Epithelial cell of esophagus (primary cell): ENCODE results near the gene DLGAP3.

Experiments used
- DNase-seq: peaks from one replicate; pipeline ENCODE4 v3.0.0; 2010; ENCODE audit warnings: low read depth
- H3K4me3 ChIP-seq: 2 replicates; pipeline ENCODE4 v1.5.1; 2011; ENCODE audit warnings: mild to moderate bottlenecking, low read length, control low read depth
- TF ChIP-seq, protein P1 (sequence below): IDR thresholded peaks from 2 replicates; pipeline ENCODE4 v1.5.1; 2011; ENCODE audit warnings: low read depth, mild to moderate bottlenecking, low read length, control low read depth, inconsistent platforms; ENCODE audit not compliant: insufficient read depth; ENCODE audit errors: missing control alignments

DLGAP3 gene

DNA sequence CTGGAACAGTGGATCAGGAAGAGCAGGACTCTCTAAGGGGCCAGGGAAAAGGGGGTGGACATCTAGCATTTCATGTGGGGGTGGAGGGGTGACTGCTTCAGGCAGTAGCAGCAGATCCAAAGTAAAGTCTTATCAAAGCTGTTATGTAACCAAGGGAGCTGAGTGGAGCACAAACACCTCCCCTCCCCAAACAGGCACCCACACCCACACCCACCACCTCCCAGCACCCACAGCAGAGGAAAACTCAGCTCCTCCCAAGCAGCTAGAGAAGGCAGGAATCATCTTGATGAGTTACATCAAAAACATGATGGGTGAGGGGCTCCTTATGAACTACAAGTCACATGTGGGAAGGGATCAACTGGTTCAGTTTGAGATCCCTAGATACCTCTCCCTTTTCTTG lies 6.0 kb downstream of the DLGAP3 start:
- H3K4me3 ChIP-seq = no peak overlapping the region
- DNase-seq = no peak
- TF ChIP-seq, protein P1, sequence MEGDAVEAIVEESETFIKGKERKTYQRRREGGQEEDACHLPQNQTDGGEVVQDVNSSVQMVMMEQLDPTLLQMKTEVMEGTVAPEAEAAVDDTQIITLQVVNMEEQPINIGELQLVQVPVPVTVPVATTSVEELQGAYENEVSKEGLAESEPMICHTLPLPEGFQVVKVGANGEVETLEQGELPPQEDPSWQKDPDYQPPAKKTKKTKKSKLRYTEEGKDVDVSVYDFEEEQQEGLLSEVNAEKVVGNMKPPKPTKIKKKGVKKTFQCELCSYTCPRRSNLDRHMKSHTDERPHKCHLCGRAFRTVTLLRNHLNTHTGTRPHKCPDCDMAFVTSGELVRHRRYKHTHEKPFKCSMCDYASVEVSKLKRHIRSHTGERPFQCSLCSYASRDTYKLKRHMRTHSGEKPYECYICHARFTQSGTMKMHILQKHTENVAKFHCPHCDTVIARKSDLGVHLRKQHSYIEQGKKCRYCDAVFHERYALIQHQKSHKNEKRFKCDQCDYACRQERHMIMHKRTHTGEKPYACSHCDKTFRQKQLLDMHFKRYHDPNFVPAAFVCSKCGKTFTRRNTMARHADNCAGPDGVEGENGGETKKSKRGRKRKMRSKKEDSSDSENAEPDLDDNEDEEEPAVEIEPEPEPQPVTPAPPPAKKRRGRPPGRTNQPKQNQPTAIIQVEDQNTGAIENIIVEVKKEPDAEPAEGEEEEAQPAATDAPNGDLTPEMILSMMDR = no peak

DNA sequence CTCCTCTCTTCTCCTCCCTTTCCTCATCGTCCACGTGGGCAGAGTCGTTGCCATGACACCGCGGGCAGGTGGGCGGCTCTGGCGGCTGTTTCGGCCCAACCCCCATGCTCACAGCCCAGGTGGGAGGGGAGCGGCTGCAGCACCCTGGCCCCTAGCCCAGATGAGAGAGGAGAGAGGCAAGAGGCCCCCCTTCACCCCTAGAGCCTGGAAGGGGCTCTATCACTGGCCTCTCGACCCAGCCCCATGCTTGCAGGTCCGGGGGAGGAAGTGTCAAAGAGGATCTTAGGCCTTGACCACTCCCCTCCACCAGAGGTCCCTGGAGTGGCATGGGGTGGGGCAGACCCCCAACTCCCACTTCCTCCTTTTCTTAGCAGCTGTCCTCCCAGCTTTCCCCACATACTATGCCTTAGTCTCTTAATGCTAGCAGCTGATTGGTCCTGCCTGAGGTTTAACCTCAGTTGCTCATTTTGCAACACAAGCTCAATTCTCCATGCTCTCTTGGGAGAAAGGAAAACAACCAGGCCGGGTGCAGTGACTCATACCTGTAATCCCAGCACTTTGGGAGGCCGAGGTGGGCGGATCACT lies 10.4 kb downstream of the DLGAP3 start:
- TF ChIP-seq, protein P1 = no peak
- DNase-seq = no peak

DNA sequence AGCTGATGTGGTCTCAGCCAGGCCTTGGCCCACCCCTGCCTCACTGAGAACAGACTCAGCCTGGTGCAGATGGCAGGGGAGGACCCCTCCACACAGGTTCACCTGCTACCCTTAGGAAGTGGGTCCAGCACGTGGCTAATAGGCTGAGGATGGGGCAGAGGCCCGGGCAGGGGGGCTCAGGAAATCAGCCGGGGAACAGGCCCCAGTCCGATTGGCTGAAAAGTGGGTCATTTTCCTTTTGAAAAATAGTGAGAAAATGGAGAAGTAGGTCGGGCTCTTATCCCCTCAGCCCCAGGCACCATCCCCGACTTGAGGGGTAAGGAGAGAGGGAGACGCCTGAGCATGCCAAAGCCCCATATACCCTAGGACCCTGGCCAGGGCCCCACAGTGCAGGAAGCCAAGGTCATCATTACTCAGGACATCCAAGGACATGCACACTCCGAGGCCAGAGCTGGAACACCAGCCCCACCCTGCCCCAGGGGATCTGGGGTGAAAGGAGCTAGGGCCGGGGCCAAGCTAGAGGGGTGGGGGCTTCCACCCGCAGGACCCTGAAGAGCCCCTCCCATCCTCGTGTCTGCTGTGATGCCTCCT lies 11.0 kb downstream of the DLGAP3 start:
- TF ChIP-seq, protein P1 = no peak
- H3K4me3 ChIP-seq = no peak overlapping the region
- no peak for DNase-seq

More for the DNA sequence above, 10.4 kb downstream of the DLGAP3 start:
- H3K4me3 ChIP-seq = no peak overlapping the region

DNA sequence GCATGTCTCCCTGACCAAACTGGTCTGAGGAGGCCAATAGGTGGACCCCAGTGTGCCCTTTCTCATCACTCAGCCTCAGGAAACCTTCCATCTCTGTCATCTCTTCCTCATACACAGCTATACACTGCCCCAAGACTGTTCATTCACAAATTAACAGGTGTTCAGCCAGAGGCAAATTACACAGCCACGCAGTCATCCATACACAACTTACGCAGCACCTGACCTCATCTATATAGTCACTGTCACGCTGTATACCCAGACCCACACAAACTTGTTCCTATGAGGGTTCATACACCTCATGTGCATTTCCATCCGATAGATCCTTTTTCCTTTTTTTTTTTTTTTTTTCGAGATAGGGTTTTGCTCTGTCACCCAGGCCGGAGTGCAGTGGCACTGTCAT lies 12.4 kb downstream of the DLGAP3 start:
- H3K4me3 ChIP-seq = no peak overlapping the region
- DNase-seq = no peak
- TF ChIP-seq, protein P1 = no peak

DNA sequence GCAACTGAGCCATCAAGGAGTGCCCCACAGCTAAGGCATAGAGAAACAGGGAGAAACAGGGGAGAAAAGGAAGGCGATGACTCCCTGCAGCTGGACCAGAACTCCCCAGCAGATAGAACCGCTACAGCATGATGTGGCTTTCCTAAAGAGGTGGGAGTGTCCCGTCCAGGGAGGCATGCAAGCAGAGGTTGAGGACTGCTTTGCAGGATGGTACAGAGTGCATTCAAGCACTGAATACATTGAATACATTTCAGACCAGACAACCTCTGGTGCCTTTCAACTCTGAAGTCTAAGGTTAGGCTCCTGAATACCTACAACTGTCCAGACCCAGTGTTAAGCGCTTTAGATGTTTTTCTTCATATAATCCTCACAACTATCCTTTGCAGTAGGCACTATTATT lies 13.3 kb downstream of the DLGAP3 start:
- TF ChIP-seq, protein P1 = no peak
- no peak for DNase-seq

DNA sequence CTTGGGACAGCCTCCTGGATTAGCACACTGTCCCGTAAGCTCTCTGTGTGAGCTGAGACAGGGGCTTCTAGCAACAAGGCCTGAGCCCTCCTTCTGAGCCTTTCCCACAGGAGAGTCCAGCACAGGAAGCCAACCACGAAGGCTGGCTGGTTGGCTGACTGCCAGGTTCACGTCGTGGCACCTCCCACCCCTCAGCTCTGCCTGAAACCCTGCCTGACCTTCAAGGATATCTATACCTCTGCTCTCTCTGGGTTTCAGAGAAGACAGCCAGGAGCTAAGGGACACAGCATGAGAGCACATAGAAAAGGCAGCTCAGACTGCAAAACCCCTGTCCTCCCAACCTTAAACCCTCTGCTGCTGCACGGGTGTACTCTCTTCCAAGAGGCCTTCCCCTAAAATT lies 13.9 kb downstream of the DLGAP3 start:
- no peak overlapping the region for H3K4me3 ChIP-seq
- no peak for DNase-seq
- TF ChIP-seq, protein P1 = no peak

More for the DNA sequence above, 13.3 kb downstream of the DLGAP3 start:
- no peak overlapping the region for H3K4me3 ChIP-seq

DNA sequence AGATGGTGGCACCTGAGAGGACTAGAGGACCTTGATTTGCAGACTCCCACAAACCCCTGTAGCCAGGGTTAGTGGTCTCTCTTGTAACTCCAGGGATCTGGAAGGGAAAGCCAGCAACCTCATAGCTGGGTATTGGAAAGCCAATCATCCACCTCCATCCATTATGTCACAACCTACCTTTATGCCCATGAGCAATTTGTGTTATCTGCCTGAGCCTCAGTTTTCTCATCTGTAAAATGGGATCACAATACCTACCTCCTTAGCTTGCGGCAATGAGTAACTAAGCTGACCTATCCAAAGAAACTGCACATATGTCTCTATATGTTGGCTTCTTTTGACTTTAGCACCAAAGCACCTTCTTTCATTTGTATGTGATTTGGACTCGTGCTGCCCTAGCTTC lies 14.5 kb downstream of the DLGAP3 start:
- no peak overlapping the region for H3K4me3 ChIP-seq
- DNase-seq = no peak
- TF ChIP-seq, protein P1 = no peak
